Measurements from ENCODE around the gene DAAM1.

The DAAM1 gene

DNA sequence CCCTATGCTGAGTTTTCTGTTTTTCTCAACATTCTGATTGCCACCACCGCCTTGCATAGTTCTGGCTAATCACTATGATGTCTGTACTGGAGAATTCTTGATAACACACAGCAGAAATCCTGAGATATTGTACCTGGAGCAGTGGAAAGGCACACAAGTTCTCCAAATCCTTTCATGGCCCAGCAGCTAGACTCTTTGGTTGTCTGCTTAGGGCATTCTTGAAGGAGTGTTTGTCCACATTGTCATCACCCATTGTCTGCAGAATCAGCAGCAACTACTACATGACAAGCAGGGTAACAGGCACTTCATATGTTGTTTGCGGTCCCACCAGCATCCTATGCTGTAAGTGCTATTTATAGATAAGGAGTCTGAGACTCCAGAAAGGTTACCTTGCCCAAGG is 128.9 kb downstream of the DAAM1 start:
- DNase-seq = no peak

DNA sequence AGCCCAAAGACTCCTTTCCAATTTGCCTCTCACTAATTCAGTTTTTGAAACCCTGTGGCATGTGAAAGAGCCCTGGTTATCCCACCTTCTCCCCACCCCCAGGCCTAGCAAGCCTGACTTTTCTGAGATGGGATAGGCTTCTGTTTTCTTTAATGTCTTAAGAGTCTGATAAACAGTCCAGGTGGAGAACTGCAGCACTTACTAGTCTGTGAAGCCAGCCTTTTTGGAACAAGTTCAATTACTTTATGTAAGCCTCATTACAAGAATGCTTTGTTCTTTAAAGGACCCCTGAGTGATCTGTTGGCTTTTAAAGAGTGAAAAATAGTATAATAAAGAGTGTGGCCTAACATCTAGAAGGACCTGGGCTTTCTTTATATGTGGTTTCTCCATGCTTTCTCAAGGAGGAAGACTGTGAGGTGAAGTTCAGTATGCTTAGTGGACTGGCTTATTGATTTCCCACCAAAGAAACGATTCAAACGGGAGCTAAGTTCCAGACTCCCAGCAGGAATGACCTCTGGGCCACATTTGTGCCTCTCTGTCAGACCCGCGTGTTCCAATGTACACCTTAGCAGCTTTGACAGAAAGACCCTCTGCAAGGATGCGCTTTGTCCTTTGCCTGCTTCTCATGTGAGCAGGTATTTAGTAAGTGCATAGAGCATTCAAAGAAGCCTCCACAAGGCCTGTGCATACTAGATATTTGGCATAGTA is 129.5 kb downstream of the DAAM1 start:
- no peak for DNase-seq

- no peak for DNase-seq
Measured at GRCh38 chr14:59318908-59319307, 130.4 kb downstream of the DAAM1 start.

DNA sequence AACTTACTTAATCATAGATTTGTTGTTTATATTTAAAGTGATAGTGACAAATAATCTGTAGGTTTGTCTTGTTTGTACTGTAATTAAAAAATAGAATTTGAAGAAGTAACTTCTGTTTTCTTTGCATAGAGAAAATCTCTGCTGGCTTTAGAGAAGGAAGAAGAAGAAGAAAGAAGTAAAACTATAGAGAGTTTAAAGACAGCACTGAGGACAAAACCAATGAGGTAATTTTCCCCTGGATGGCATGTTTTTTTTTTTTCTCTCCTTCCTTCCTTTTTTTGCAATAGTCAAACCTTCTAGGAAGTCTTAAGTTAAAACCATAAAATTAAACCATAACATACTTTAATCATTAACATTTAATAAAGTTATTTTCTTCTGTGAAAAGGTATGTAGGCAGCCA is 131.9 kb downstream of the DAAM1 start:
- no peak for DNase-seq

DNA sequence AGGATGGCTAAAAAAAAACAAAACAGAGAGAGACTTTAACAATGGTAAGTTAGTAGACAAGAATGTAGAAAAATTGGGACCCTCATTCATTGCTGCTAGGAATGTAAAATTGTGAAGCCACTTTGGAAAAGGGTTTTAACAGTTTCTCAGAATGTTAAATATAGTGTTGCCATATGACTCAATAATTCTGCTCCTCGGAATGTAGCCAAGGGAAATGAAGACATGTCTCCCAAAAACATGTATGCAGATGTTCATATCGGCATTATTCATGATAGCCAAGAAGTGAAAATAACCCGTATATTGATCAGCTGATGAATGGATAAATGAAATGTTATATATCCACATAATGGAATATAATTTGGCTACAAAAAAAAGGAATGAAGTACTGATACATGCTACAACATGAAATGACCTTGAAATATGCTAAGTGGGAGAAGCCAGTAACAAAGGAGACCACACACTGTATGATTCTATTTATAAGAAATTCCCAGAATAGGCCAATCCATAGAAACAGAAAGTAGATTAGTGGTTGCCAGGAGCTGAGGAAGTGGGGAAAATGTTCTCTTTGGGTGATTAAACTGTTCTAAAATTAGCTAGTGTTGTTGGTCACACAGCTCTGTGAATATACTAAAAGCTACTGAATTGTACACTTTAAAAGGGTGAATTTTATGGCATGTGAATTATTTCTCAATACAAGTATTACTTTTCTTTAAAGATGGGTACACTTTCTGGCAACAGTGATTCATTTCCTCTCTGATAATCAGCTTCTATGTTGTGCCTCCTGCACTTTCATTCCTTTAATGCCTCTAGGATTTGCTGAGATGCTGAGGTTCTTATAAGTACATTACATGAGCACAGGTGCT is 132.5 kb downstream of the DAAM1 start:
- no peak for DNase-seq

DNA sequence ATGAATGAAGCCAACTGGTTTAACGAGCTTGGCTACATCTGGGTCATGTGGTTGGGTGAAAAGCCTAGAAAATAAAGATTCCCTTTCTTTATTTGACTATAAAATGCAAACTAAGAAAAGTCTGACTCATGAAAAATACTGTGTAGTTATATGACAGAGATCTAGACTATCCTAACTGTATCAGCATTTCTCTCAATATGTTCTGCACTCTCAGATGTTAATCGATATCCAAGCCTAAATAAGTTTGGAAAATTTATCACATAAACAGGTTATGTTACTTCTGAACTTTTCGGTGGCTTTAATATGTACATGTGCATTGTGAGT is 133.1 kb downstream of the DAAM1 start:
- no peak for DNase-seq

GRCh38 chr14:59325906-59326305 is 137.4 kb downstream of the DAAM1 start:
- no peak for DNase-seq

DNA sequence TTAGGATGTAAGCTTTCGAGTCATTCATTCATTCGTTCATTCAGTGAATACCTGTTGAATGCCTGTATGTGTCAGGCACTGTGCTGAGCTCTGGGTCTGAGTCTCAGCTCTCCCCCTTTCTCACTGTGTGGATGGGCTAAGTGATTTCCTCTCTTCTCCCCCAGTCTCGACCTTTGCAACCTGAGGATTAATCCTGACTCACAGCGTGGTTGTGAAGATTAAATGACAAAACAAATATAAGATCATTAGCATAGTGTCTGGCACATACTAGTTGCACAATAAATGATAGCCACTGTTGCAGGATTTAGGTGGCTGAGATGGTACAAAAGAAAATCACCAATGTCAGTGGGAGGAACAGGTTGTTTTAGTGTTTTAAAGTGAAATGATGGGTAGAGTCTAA is 140.0 kb downstream of the DAAM1 start:
- DNase-seq = no peak

- no peak for DNase-seq
Measured at GRCh38 chr14:59330455-59330854, 142.0 kb downstream of the DAAM1 start.

DNA sequence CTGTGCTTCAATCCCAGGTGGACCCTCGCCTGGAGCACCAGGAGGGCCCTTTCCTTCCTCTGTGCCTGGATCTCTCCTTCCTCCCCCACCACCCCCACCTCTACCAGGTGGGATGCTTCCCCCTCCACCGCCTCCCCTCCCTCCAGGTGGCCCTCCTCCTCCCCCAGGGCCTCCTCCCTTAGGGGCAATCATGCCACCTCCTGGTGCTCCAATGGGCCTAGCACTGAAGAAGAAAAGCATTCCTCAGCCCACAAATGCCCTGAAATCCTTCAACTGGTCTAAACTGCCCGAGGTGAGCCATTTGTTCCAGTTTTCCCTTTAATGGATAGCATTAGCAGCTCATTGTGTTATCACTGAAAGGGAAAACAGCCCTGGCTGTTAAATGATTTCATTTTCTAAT is 142.8 kb downstream of the DAAM1 start:
- DNase-seq = no peak

DNA sequence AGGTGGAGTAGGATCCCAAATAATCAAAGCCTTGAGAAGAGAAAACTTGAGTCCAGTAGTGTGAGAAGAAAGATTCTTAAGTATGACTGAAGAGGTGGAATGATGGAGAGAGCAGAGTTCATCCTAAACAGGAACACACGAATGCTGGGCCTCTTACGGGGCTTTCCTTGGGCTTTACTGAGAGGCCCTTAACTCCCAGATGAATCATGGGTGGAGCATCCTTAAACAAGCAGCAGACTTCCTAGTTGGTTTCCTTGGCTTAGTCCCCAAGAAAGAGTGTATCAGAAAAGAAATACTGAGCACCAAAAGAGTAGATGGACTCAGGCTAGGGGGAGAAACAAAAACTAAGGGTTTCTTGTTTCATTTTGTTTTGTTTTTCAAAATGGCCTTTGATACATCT is 144.3 kb downstream of the DAAM1 start:
- no peak for DNase-seq

DNA sequence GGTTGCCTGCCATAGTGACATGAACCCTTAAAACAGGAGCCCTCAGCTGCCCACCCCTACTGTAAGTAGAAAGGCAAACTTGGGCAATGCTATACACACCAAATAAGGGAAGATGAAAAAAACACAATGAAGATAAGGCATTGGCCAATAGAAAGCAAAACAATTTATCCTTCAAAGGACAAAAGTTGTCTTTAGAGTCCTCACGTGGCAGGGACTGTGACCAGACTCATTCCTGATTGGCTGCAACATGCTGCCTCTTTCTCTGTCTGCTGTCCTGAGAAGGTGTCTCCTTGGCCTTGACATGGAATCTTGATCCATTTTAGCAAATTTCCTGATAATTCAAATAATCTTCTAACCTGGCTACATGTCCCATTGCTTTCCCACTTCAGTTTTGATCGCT is 144.8 kb downstream of the DAAM1 start:
- no peak for DNase-seq

DNA sequence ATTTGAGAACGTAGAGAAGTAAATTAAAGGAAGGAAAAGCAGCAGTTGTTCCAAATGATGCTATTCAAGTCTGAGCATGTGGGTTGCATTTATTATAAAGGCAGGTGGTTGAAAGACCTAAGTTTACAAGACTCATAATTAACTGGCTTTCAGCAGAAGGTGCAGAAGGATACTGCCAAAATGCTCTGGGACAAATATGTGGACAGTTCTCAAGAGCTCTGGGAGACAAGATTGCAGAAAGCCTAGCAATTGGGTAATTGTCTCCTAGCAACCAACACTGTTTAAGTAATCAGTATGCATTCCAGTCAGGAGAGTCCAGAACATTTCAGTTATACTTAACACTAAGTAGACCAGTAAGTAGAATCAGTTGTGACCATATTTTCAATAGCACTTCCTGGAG is 145.2 kb downstream of the DAAM1 start:
- DNase-seq = no peak

GRCh38 chr14:59334253-59334652 is 145.8 kb downstream of the DAAM1 start:
- no peak for DNase-seq

DNA sequence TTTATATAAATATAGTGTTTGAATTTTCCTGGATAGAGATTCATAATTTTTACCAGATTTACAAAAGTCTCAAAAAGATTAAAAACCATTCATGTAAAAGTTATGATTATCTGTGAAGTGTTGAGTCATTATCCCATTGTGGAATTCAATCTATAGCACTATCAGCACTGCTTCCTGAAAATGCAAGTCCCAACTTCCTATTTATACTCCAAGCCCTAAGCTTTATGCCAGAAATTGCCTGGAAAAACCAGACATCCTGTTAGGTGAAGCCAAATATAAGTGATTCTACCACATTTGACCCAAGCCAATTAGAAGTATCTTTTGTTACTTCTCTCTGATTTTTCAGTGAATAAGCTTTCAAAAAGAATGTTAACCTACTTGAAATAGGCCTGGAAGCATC is 147.6 kb downstream of the DAAM1 start:
- no peak for DNase-seq

DNA sequence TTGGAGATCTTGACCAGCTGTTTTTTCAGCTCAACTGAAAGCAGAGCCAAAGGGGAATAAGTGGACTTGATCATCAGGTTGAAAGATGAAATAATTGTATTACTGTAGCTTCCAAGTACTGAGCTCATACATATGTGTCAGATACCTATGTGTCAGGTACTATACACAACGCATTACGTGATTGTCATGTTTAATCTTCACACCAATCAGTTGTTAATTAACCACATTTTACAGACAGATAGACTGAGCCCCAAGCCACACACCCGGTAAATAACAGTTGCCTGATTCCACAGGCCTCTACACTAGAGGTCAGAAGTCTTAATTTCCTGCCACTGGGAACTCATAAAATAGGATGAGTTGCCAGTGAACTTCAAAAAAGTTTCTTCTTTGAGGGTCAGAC is 148.2 kb downstream of the DAAM1 start:
- DNase-seq = no peak

GRCh38 chr14:59337141-59337611 is 148.7 kb downstream of the DAAM1 start:
- no peak for DNase-seq

DNA sequence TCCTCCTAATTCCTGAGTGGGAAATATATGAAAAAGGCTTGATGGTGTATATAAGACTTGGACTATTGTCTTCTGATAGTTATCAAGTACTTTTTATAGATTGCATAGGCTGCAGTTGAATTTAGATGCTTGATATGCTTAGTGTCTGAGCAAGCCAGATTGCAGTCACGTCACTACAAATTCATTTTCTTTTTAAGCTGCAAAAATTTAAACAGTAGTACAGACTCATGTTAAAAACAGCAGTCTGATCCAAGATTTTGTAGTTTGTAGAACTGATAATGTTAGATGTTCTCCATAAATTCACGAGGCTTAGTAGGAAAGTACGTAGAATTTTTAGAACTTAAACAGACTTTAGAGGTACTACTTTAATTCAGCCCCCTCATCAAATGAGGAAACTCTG is 150.3 kb downstream of the DAAM1 start:
- DNase-seq = no peak

DNA sequence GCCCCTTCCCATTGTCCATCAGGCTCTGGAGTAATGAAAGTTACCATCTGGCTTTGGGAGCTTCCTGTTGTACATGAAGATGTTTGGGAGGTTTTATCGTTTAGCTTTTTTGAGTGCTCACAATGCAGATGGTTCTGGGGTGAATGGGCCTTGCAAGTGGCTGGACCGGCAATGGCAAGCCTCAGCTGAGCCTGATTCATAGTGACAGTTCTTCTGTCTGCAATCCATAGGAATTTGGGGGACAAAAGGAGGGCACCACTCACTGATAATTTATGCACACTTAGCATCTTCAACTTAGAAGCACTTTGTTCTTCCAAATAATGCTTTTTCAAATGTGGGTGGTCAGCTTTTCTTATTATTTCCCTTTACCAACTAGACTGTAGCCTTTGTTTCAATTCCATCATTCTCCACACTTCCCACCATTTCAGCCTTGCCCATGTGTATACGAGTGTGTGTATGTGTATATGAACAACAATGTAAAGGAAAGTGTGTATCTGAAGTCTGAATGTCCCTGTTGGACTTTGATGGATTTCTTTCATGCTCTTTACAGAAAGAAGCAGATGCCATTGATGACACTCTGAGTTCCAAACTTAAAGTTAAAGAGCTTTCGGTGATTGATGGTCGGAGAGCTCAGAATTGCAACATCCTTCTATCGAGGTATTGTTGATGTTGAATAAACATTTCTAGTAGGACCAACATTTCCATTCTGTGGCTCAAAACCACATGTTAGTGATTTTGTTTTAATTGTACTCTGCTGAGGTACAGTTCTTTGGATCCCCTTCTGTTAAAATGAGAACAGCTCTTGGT is 151.3 kb downstream of the DAAM1 start:
- DNase-seq = no peak

GRCh38 chr14:59341858-59342477 is 153.5 kb downstream of the DAAM1 start:
- DNase-seq = no peak

- DNase-seq = no peak
Measured at GRCh38 chr14:59342516-59343484, 154.3 kb downstream of the DAAM1 start.

DNA sequence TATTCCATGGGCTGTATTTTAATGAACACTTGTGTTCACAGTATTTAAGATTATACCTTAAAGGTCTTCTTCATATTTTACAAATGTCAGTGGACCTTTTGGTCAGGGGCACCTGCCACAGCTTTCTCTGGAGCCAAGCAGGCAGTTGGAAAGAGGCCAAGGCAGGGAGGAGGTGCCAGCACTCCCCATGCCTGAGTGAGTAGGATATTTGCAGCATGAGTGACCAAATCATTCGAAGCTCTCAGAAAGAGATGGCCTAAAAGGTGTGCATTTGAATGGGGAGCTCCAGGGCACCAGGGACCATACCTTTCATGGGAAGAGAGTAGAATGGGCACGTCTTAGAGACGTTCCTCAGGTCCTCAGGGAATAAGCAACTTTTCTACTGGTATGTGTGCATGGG is 155.1 kb downstream of the DAAM1 start:
- no peak for DNase-seq
